GM23338 (cell line): ENCODE measurements around the gene IL36B. TPM values are rescaled to one million over a fixed set of nuclear protein-coding genes. Genes with fewer than 3 reads are reported as not detected.

ENCODE experiments used
- ATAC-seq: fragments of 200-7000 bp; cut with Tn5 transposase; 3 replicates; pipeline ENCODE4 v1.9.1; 2020
- DNase-seq: peaks from one replicate; pipeline ENCODE4 v3.0.0-alpha.2; 2015; ENCODE audit warnings: low spot score
- H2AFZ ChIP-seq: fragments of 200-600 bp; sonication (generic); 2 replicates; pipeline ENCODE4 v1.8.0; 2016; ENCODE audit warnings: antibody characterized with exemption, mild to moderate bottlenecking, moderate library complexity
- H3F3A ChIP-seq: fragments of 200-600 bp; sonication (generic); replicated peaks from 2 replicates; pipeline ENCODE4 v1.8.0; 2017; ENCODE audit warnings: antibody characterized with exemption, mixed run types, low read depth
- H3K27ac ChIP-seq: fragments of 200-600 bp; sonication (generic); 2 replicates; pipeline ENCODE4 v1.6.1; 2016; ENCODE audit warnings: low read depth
- H3K27me3 ChIP-seq: fragments of 200-600 bp; sonication (generic); 2 replicates; pipeline ENCODE4 v1.8.0; 2016; ENCODE audit warnings: mild to moderate bottlenecking, mixed run types, moderate library complexity; ENCODE audit not compliant: insufficient read depth
- H3K36me3 ChIP-seq: fragments of 200-600 bp; sonication (generic); 2 replicates; pipeline ENCODE4 v1.8.0; 2016; ENCODE audit warnings: mild to moderate bottlenecking; ENCODE audit not compliant: insufficient read depth
- H3K4me1 ChIP-seq: fragments of 200-600 bp; sonication (generic); 2 replicates; pipeline ENCODE4 v1.8.0; 2016; ENCODE audit warnings: mild to moderate bottlenecking, moderate library complexity; ENCODE audit not compliant: insufficient read depth
- H3K4me2 ChIP-seq: fragments of 200-600 bp; sonication (generic); 2 replicates; pipeline ENCODE4 v1.7.1; 2017; ENCODE audit warnings: mixed run types
- H3K4me3 ChIP-seq: fragments of 200-600 bp; sonication (generic); 2 replicates; pipeline ENCODE4 v1.6.1; 2016; ENCODE audit warnings: mixed run types
- H3K79me2 ChIP-seq: fragments of 200-600 bp; sonication (generic); replicated peaks from 2 replicates; pipeline ENCODE4 v1.8.0; 2017; ENCODE audit warnings: mild to moderate bottlenecking; ENCODE audit not compliant: insufficient read depth
- H3K9me2 ChIP-seq: fragments of 200-600 bp; sonication (generic); 2 replicates; pipeline ENCODE4 v1.8.0; 2017; ENCODE audit not compliant: insufficient read depth
- H4K20me1 ChIP-seq: fragments of 200-600 bp; sonication (generic); replicated peaks from 2 replicates; pipeline ENCODE4 v1.8.0; 2017; ENCODE audit warnings: mild to moderate bottlenecking; ENCODE audit not compliant: insufficient read depth
- H3K27ac Mint-ChIP-seq: 2 replicates; pipeline ENCODE4 v1.8.0; 2020; ENCODE audit warnings: inconsistent platforms, mild to moderate bottlenecking, moderate library complexity, mixed read lengths
- H3K27me3 Mint-ChIP-seq: 3 replicates; pipeline ENCODE4 v1.8.0; 2022; ENCODE audit warnings: low read depth, mild to moderate bottlenecking, moderate library complexity, mixed read lengths, inconsistent platforms; ENCODE audit not compliant: insufficient read depth, poor library complexity
- H3K36me3 Mint-ChIP-seq: 3 replicates; pipeline ENCODE4 v1.8.0; 2021; ENCODE audit warnings: low read depth, mild to moderate bottlenecking, inconsistent platforms, moderate library complexity, mixed read lengths
- H3K4me1 Mint-ChIP-seq: 3 replicates; pipeline ENCODE4 v1.8.0; 2020; ENCODE audit warnings: mild to moderate bottlenecking, inconsistent platforms, mixed read lengths
- H3K4me3 Mint-ChIP-seq: 3 replicates; pipeline ENCODE4 v1.8.0; 2021; ENCODE audit warnings: moderate library complexity, mild to moderate bottlenecking, inconsistent platforms, mixed read lengths
- H3K9me3 Mint-ChIP-seq: 3 replicates; pipeline ENCODE4 v1.8.0; 2020; ENCODE audit warnings: moderate library complexity, mild to moderate bottlenecking, inconsistent platforms, mixed read lengths
- CREB1 ChIP-seq: fragments of 250-450 bp; sonication (Bioruptor Pico); IDR thresholded peaks from 2 replicates; pipeline ENCODE4 v1.5.0; 2020; ENCODE audit warnings: low read depth, mild to moderate bottlenecking, moderate library complexity
- EZH2phosphoT487 ChIP-seq: fragments of 200-600 bp; sonication (generic); IDR thresholded peaks from one replicate; pipeline ENCODE4 v1.8.1; 2018; ENCODE audit warnings: antibody characterized with exemption; ENCODE audit not compliant: unreplicated experiment
- JUNB ChIP-seq: IDR thresholded peaks from one replicate; pipeline ENCODE4 v1.6.1; 2016; ENCODE audit warnings: antibody characterized with exemption; ENCODE audit not compliant: unreplicated experiment
- STAT1 ChIP-seq: IDR thresholded peaks from one replicate; pipeline ENCODE4 v1.6.1; 2016; ENCODE audit warnings: antibody characterized with exemption; ENCODE audit not compliant: unreplicated experiment
- ZNF331 ChIP-seq: fragments of 250-450 bp; sonication (Bioruptor Pico); IDR thresholded peaks from 2 replicates; pipeline ENCODE4 v1.5.0; 2020; ENCODE audit warnings: low read depth, mild to moderate bottlenecking, moderate library complexity
- polyA plus RNA-seq: library from polyadenylated mRNA; unstranded; fragments of >200 nt; fragmentation: Nextera tagmentation; extraction: Ambion mirVana; gene quantifications from 2 replicates; pipeline ENCODE4 v1.2.1, GENCODE V29; 2016
- total RNA-seq: library from RNA; depleted of rRNA; stranded (reverse); fragments of >200 nt; shearing (Covaris generic); gene quantifications from 2 replicates; pipeline ENCODE4 v1.2.3, GENCODE V29; 2014
- TF ChIP-seq, protein P1 (sequence below): IDR thresholded peaks from one replicate; pipeline ENCODE4 v1.6.1; 2018; ENCODE audit warnings: antibody characterized with exemption; ENCODE audit not compliant: unreplicated experiment
- TF ChIP-seq, protein P2 (sequence below), 2 experiments: fragments of 200-600 bp in 1 of 2; sonication (generic) in 1 of 2; conservative IDR thresholded peaks; 2 replicates each; pipeline versions ENCODE4 v1.5.1 to v1.6.1; 2016 to 2017; ENCODE audit warnings: antibody characterized with exemption in 2 of 2, low read depth in 2 of 2, mild to moderate bottlenecking in 2 of 2, moderate library complexity in 1 of 2

Gene IL36B
- total and polyA plus RNA-seq, 2 experiments from 2014 or later, result not detected

DNA sequence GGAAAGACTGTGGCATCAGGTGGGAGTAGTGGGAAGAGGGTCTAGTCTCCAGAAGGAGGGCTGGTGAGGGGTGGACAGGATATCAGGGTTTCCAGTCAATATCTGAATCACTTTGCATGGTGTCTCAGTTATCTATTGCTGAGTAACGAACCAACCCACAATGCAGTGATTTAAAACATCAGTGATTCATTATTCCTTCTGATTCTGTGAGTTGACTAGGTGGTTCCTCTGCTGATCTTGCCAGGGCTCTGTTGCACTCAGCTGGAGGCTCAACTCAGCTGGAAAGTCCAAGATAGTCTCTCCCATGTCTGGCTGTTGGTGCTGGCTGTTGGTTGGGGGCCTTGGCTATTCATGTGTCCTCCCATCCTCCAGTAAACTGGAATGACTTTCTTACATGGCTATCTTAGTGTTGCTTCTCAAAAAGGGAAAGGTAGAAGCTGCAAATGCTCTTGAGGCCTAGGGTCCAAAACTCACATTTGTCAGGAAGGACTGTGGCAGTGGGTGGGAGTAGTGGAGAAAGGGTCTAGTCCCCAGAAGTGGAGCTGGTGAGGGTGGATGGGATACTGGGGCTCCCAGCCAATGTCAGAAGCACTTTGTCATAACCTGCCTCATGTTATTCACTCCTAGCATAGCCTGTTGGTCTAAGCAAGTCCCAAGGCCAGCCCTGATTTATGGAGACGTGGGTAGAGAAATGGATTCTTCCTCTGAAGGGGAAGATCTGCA lies 29.0 kb upstream of the IL36B start:
- Histone ChIP-seq H3K4me2 (no peak overlapping the region), H3K9me2 (no peaks in the 10 kb centered on the region), H2AFZ (no peak overlapping the region), H4K20me1 (no peaks in the 10 kb centered on the region), H3F3A (no peaks in the 10 kb centered on the region), H3K27me3 (no peaks in the 10 kb centered on the region), H3K4me3 (no peak overlapping the region), H3K79me2 (no peaks in the 10 kb centered on the region), H3K27ac (no peak overlapping the region), H3K4me1 (peaks cover 8% of the 10 kb centered on the region), H3K36me3 (no peaks in the 10 kb centered on the region)
- DNase-seq, result no peak
- H3K4me3 Mint-ChIP-seq, result no peak overlapping the region
- H3K4me1 Mint-ChIP-seq, result peaks cover 4% of the 10 kb centered on the region; the same call in 2 of the 3 replicates
- TF ChIP-seq, protein P1, sequence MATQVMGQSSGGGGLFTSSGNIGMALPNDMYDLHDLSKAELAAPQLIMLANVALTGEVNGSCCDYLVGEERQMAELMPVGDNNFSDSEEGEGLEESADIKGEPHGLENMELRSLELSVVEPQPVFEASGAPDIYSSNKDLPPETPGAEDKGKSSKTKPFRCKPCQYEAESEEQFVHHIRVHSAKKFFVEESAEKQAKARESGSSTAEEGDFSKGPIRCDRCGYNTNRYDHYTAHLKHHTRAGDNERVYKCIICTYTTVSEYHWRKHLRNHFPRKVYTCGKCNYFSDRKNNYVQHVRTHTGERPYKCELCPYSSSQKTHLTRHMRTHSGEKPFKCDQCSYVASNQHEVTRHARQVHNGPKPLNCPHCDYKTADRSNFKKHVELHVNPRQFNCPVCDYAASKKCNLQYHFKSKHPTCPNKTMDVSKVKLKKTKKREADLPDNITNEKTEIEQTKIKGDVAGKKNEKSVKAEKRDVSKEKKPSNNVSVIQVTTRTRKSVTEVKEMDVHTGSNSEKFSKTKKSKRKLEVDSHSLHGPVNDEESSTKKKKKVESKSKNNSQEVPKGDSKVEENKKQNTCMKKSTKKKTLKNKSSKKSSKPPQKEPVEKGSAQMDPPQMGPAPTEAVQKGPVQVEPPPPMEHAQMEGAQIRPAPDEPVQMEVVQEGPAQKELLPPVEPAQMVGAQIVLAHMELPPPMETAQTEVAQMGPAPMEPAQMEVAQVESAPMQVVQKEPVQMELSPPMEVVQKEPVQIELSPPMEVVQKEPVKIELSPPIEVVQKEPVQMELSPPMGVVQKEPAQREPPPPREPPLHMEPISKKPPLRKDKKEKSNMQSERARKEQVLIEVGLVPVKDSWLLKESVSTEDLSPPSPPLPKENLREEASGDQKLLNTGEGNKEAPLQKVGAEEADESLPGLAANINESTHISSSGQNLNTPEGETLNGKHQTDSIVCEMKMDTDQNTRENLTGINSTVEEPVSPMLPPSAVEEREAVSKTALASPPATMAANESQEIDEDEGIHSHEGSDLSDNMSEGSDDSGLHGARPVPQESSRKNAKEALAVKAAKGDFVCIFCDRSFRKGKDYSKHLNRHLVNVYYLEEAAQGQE, result no peak
- TF ChIP-seq CREB1 (CRISPR knock-in tag) (no peak), EZH2phosphoT487 (no peak), ZNF331 (no peak), STAT1 (no peak)
- H3K27me3 Mint-ChIP-seq, result no peaks in the 10 kb centered on the region
- no peak overlapping the region for H3K27ac Mint-ChIP-seq
- no peaks in the 10 kb centered on the region; the same call in 2 of the 3 replicates for H3K36me3 Mint-ChIP-seq
- no peak for ATAC-seq
- no peaks in the 10 kb centered on the region for H3K9me3 Mint-ChIP-seq

DNA sequence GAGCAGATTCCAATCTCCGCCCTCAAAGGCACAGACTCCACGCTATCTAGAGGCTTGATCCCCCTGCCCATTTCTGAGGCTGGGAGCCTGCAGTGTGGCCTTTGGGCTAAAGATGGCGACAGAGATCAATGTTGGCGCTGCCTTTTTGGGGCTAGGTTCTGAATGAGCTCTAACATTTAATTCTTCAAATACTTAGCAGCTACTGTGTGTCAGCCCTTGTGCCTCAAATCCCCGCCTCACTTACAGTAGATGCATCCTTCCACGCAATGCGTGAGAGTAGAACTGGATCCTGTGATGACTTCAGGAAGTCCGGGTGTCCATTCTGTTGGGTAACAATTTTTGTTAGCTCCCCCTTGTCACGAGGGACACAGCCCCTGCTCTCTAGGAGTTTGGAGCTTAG lies 27.5 kb upstream of the IL36B start:
- Mint-ChIP-seq H3K4me1 (peaks cover 4% of the 10 kb centered on the region; the same call in 2 of the 3 replicates), H3K4me3 (no peak overlapping the region), H3K36me3 (no peaks in the 10 kb centered on the region; the same call in 2 of the 3 replicates), H3K27ac (no peak overlapping the region), H3K27me3 (peaks cover under 1% of the 10 kb centered on the region), H3K9me3 (no peaks in the 10 kb centered on the region)
- ATAC-seq (peak; percentile 94), DNase-seq (peak; percentile 80)
- H3K27ac ChIP-seq, result no peak overlapping the region
- no peak overlapping the region for H2AFZ ChIP-seq
- H4K20me1 ChIP-seq, result no peaks in the 10 kb centered on the region
- no peaks in the 10 kb centered on the region for H3K36me3 ChIP-seq
- TF ChIP-seq JUNB, result no peak
- TF ChIP-seq, protein P2, sequence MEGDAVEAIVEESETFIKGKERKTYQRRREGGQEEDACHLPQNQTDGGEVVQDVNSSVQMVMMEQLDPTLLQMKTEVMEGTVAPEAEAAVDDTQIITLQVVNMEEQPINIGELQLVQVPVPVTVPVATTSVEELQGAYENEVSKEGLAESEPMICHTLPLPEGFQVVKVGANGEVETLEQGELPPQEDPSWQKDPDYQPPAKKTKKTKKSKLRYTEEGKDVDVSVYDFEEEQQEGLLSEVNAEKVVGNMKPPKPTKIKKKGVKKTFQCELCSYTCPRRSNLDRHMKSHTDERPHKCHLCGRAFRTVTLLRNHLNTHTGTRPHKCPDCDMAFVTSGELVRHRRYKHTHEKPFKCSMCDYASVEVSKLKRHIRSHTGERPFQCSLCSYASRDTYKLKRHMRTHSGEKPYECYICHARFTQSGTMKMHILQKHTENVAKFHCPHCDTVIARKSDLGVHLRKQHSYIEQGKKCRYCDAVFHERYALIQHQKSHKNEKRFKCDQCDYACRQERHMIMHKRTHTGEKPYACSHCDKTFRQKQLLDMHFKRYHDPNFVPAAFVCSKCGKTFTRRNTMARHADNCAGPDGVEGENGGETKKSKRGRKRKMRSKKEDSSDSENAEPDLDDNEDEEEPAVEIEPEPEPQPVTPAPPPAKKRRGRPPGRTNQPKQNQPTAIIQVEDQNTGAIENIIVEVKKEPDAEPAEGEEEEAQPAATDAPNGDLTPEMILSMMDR (conservative IDR thresholded peaks at IDR 0.05; ENCODE audit: low read depth in 2 of 2), result peak; percentile 84 to 92
- peaks cover 8% of the 10 kb centered on the region for H3K4me1 ChIP-seq
- H3K4me3 ChIP-seq, result no peak overlapping the region
- no peak overlapping the region for H3K4me2 ChIP-seq
- H3K9me2 ChIP-seq, result no peaks in the 10 kb centered on the region
- no peaks in the 10 kb centered on the region for H3K27me3 ChIP-seq
- H3F3A ChIP-seq, result no peaks in the 10 kb centered on the region
- no peaks in the 10 kb centered on the region for H3K79me2 ChIP-seq
